GM18520 (cell line): ENCODE data around the gene DLG1.
"Not testable (repeated sequence)": the region's sequence is repeated elsewhere in the genome, so short reads cannot be mapped to it uniquely, and the experiment has no call there.

Source experiments
- ATAC-seq: cut with Tn5 transposase; IDR thresholded peaks from one replicate; pipeline ENCODE4 v1.9.1; 2021; ENCODE audit not compliant: unreplicated experiment

DLG1 gene

GRCh38 chr3:197122394-197122793, 176.0 kb downstream of the DLG1 start:
- ATAC-seq, result no peak

GRCh38 chr3:197117114-197117513, 181.3 kb downstream of the DLG1 start:
- no peak for ATAC-seq

GRCh38 chr3:197114007-197114406, 184.4 kb downstream of the DLG1 start:
- ATAC-seq, result no peak

- ATAC-seq, result no peak
Measured at GRCh38 chr3:197111685-197112084, 186.7 kb downstream of the DLG1 start.

- no peak for ATAC-seq
Measured at GRCh38 chr3:197105786-197106185, 192.6 kb downstream of the DLG1 start.

- no peak for ATAC-seq
Measured at GRCh38 chr3:197104738-197105137, 193.7 kb downstream of the DLG1 start.

GRCh38 chr3:197103766-197104165, 194.6 kb downstream of the DLG1 start:
- ATAC-seq, result no peak

- ATAC-seq, result no peak
Measured at GRCh38 chr3:197093871-197094270, 204.5 kb downstream of the DLG1 start.

GRCh38 chr3:197088370-197088769, 210.0 kb downstream of the DLG1 start:
- ATAC-seq, result no peak

- no peak for ATAC-seq
Measured at GRCh38 chr3:197085137-197085536, 213.3 kb downstream of the DLG1 start.

GRCh38 chr3:197083486-197083885, 214.9 kb downstream of the DLG1 start:
- ATAC-seq, result no peak

GRCh38 chr3:197082871-197083270, 215.5 kb downstream of the DLG1 start:
- ATAC-seq, result no peak

GRCh38 chr3:197080344-197080743, 218.1 kb downstream of the DLG1 start:
- ATAC-seq, result no peak

GRCh38 chr3:197076415-197076814, 222.0 kb downstream of the DLG1 start:
- ATAC-seq, result no peak

- peak; percentile 58 for ATAC-seq
Measured at GRCh38 chr3:197068077-197068476, 230.3 kb downstream of the DLG1 start.

- ATAC-seq, result no peak
Measured at GRCh38 chr3:197064771-197065170, 233.6 kb downstream of the DLG1 start.

GRCh38 chr3:197062446-197062845, 236.0 kb downstream of the DLG1 start:
- no peak for ATAC-seq

- ATAC-seq, result not testable (repeated sequence)
Measured at GRCh38 chr3:197051637-197052036, 246.8 kb downstream of the DLG1 start.

- ATAC-seq, result no peak
Measured at GRCh38 chr3:197050511-197050910, 247.9 kb downstream of the DLG1 start.

- no peak for ATAC-seq
Measured at GRCh38 chr3:197042539-197042938, 255.9 kb downstream of the DLG1 start.

GRCh38 chr3:197041875-197042488, 256.4 kb downstream of the DLG1 start:
- ATAC-seq, result no peak

GRCh38 chr3:197040658-197041057, 257.8 kb downstream of the DLG1 start:
- ATAC-seq, result no peak

- no peak for ATAC-seq
Measured at GRCh38 chr3:197038679-197039462, 259.5 kb downstream of the DLG1 start.
